Neural cell (in vitro differentiated cells): ENCODE results near the gene C16orf86. TPM values are rescaled to one million over a fixed set of nuclear protein-coding genes. Genes with fewer than 3 reads are reported as not detected.

Source experiments
- H2AFZ ChIP-seq: fragments of 200-600, 300-800 bp; sonication (generic), shearing (Covaris generic); 2 replicates; pipeline ENCODE4 v1.6.0; 2014; ENCODE audit warnings: low read depth, mild to moderate bottlenecking, antibody characterized with exemption, low read length, moderate library complexity
- H3F3A ChIP-seq: fragments of 200-600 bp; shearing (Covaris generic); 2 replicates; pipeline ENCODE4 v1.6.1; 2016; ENCODE audit warnings: mild to moderate bottlenecking, moderate library complexity, mixed read lengths, antibody characterized with exemption, low read length; ENCODE audit not compliant: insufficient read depth, poor library complexity, severe bottlenecking
- H3K27ac ChIP-seq: fragments of 200-600, 300-800 bp; sonication (generic), shearing (Covaris generic); 2 replicates; pipeline ENCODE4 v1.5.1; 2014; ENCODE audit warnings: mild to moderate bottlenecking, low read length, moderate library complexity
- H3K27me3 ChIP-seq: fragments of 300-800, 200-600 bp; sonication (generic), shearing (Covaris generic); 2 replicates; pipeline ENCODE4 v1.6.0; 2014; ENCODE audit warnings: mild to moderate bottlenecking, low read depth, low read length, moderate library complexity; ENCODE audit not compliant: insufficient read depth
- H3K36me3 ChIP-seq: fragments of 300-800, 200-600 bp; sonication (generic), shearing (Covaris generic); 2 replicates; pipeline ENCODE4 v1.5.1; 2014; ENCODE audit warnings: mild to moderate bottlenecking, antibody characterized with exemption, low read length, moderate library complexity; ENCODE audit not compliant: insufficient read depth
- H3K4me2 ChIP-seq: fragments of 300-800, 200-600 bp; sonication (generic), shearing (Covaris generic); 2 replicates; pipeline ENCODE4 v1.6.0; 2014; ENCODE audit warnings: mild to moderate bottlenecking, low read length
- H3K4me3 ChIP-seq: fragments of 300-800, 200-600 bp; sonication (generic), shearing (Covaris generic); 2 replicates; pipeline ENCODE4 v1.5.1; 2014; ENCODE audit warnings: mild to moderate bottlenecking, low read length, moderate library complexity
- H3K79me2 ChIP-seq: fragments of 200-600 bp; shearing (Covaris generic); replicated peaks from 2 replicates; pipeline ENCODE4 v1.6.0; 2014; ENCODE audit warnings: mild to moderate bottlenecking, low read length, moderate library complexity; ENCODE audit not compliant: insufficient read depth
- H3K9ac ChIP-seq: fragments of 300-800, 200-600 bp; sonication (generic), shearing (Covaris generic); 2 replicates; pipeline ENCODE4 v1.6.1; 2016; ENCODE audit warnings: mild to moderate bottlenecking, low read length, mixed read lengths
- H3K9me2 ChIP-seq: fragments of 200-600 bp; shearing (Covaris generic); 2 replicates; pipeline ENCODE4 v1.6.1; 2016; ENCODE audit warnings: mild to moderate bottlenecking, low read length, mixed read lengths; ENCODE audit not compliant: insufficient read depth
- H3K9me3 ChIP-seq: fragments of 200-600, 300-800 bp; sonication (generic), shearing (Covaris generic); 2 replicates; pipeline ENCODE4 v1.6.1; 2016; ENCODE audit warnings: mild to moderate bottlenecking, mixed run types, low read length, moderate library complexity, mixed read lengths
- H4K20me1 ChIP-seq: fragments of 200-600 bp; shearing (Covaris generic); 2 replicates; pipeline ENCODE4 v1.6.1; 2016; ENCODE audit warnings: mild to moderate bottlenecking, mixed run types; ENCODE audit not compliant: insufficient read depth
- EP300 ChIP-seq: fragments of 450-650 bp; conservative IDR thresholded peaks from 2 replicates; pipeline ENCODE4 v1.6.1; 2014; ENCODE audit warnings: antibody characterized with exemption, mild to moderate bottlenecking, moderate library complexity; ENCODE audit not compliant: poor library complexity, severe bottlenecking
- EZH2 ChIP-seq: fragments of 200-600, 300-800 bp; shearing (Covaris generic), sonication (generic); IDR thresholded peaks from 2 replicates; pipeline ENCODE4 v1.6.1; 2014; ENCODE audit warnings: antibody characterized with exemption, low read length, borderline replicate concordance, mild to moderate bottlenecking; ENCODE audit not compliant: insufficient read depth, poor library complexity, severe bottlenecking
- MXI1 ChIP-seq: fragments of 450-650 bp; conservative IDR thresholded peaks from 2 replicates; pipeline ENCODE4 v1.6.1; 2014; ENCODE audit warnings: antibody characterized with exemption, mild to moderate bottlenecking; ENCODE audit not compliant: poor library complexity, severe bottlenecking
- POLR2AphosphoS5 ChIP-seq: IDR thresholded peaks from 2 replicates; pipeline ENCODE4 v1.6.1; 2012
- RAD21 ChIP-seq: fragments of 450-650 bp; conservative IDR thresholded peaks from 2 replicates; pipeline ENCODE4 v1.6.1; 2014; ENCODE audit warnings: antibody characterized with exemption, mild to moderate bottlenecking, moderate library complexity
- REST ChIP-seq: IDR thresholded peaks from 2 replicates; pipeline ENCODE4 v1.6.1; 2012; ENCODE audit warnings: borderline replicate concordance
- SMC3 ChIP-seq: fragments of 450-650 bp; conservative IDR thresholded peaks from 2 replicates; pipeline ENCODE4 v1.6.1; 2014; ENCODE audit warnings: antibody characterized with exemption, mild to moderate bottlenecking, moderate library complexity; ENCODE audit not compliant: poor library complexity
- TAF1 ChIP-seq: IDR thresholded peaks from 2 replicates; pipeline ENCODE4 v1.6.1; 2012; ENCODE audit warnings: low read depth
- polyA plus RNA-seq: library from polyadenylated mRNA; depleted of rRNA; stranded (reverse); fragments of >200 nt; gene quantifications from 2 replicates; pipeline ENCODE4 v1.2.3, GENCODE V29; 2014
- TF ChIP-seq, protein P1 (sequence below): fragments of 450-650 bp; IDR thresholded peaks from 2 replicates; pipeline ENCODE4 v1.5.1; 2014; ENCODE audit warnings: antibody characterized with exemption, mild to moderate bottlenecking, moderate library complexity; ENCODE audit not compliant: poor library complexity, severe bottlenecking

The C16orf86 gene
- polyA plus RNA-seq, 1 donor from 2014 or later: 2.4 TPM

DNA sequence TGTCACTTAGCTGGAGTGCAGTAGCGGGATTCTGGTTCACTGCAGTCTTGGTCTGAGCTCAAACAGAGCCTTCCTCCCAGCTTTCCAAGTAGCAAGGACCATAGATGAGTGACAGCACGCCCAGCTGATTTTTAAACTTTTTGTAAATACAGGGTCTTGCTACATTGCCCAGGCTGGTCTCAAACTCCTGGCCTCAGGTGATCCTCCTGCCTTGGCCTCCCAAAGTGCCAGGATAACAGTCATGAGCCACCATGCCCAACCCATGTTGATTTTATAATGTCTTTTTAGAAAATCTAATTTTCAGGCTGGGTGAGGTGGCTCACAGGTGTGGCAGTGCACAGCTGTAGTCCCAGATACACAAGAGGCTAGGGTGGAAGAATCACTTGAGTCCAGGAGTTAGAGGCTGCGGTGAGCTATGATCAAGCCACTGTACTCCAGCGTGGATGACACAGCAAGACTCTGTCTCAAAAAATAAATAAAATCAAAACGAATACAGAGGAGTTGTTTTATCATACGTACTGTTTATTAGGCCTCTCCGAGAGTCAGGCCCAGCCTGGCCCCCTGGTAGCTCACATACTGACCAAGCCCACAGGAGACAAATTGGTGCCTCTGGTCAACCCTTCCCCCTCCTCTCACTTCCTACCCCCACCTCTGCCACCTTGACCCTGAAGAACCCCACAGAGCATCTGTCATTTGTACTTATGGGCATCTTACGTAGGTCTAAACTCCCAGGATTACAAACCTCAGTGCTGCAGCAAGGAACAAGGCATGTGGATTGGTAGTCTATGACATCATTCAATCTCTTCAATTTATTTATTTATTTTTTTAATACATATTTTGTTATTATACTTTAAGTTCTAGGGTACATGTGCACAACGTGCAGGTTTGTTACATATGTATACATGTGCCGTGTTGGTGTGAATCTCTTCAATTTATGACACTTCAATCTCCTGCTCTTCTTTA is 13.6 kb downstream of the C16orf86 start:
- no peak overlapping the region for H3K4me3 ChIP-seq
- H3K4me2 ChIP-seq: no peak overlapping the region
- no peak overlapping the region for H3K9ac ChIP-seq
- peaks cover 7% of the 10 kb centered on the region for H3K36me3 ChIP-seq
- H3K9me3 ChIP-seq: no peaks in the 10 kb centered on the region
- no peak overlapping the region for H3K27ac ChIP-seq
- H3K27me3 ChIP-seq: no peaks in the 10 kb centered on the region
- H4K20me1 ChIP-seq: no peaks in the 10 kb centered on the region
- no peak for TF ChIP-seq SMC3
- TF ChIP-seq REST: no peak
- no peak overlapping the region for H2AFZ ChIP-seq
- no peaks in the 10 kb centered on the region for H3K9me2 ChIP-seq
- no peaks in the 10 kb centered on the region for H3F3A ChIP-seq
- no peaks in the 10 kb centered on the region for H3K79me2 ChIP-seq

DNA sequence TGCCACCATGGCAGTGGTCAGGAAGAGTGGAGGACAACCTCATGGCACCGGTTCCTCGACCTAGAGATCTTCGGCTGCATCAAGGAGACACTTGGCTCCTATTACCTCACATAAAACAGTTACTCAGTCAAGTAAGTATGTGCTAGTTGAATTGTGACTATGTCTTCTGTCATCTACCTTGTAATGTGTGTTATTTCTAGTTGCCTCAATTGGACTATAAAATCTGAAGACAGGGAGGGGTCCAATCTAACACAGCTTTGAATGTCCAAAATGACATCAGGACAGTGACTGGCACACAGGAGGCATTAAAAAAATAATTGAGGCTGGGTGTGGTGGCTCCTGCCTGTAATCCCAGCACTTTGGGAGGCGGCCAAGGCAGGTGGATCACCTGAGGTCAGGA is 17.2 kb downstream of the C16orf86 start:
- Histone ChIP-seq H2AFZ (no peak overlapping the region), H3K4me3 (no peak overlapping the region)
- TF ChIP-seq RAD21: no peak
- no peak for TF ChIP-seq POLR2AphosphoS5
- TF ChIP-seq SMC3: no peak
- TF ChIP-seq MXI1: no peak
- TF ChIP-seq, protein P1, sequence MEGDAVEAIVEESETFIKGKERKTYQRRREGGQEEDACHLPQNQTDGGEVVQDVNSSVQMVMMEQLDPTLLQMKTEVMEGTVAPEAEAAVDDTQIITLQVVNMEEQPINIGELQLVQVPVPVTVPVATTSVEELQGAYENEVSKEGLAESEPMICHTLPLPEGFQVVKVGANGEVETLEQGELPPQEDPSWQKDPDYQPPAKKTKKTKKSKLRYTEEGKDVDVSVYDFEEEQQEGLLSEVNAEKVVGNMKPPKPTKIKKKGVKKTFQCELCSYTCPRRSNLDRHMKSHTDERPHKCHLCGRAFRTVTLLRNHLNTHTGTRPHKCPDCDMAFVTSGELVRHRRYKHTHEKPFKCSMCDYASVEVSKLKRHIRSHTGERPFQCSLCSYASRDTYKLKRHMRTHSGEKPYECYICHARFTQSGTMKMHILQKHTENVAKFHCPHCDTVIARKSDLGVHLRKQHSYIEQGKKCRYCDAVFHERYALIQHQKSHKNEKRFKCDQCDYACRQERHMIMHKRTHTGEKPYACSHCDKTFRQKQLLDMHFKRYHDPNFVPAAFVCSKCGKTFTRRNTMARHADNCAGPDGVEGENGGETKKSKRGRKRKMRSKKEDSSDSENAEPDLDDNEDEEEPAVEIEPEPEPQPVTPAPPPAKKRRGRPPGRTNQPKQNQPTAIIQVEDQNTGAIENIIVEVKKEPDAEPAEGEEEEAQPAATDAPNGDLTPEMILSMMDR: no peak
- TF ChIP-seq REST: no peak
- no peak for TF ChIP-seq EZH2
- TF ChIP-seq EP300: no peak
- TF ChIP-seq TAF1: no peak

More for the DNA sequence above, 17.2 kb downstream of the C16orf86 start:
- no peaks in the 10 kb centered on the region for H3K9me2 ChIP-seq
- H3K79me2 ChIP-seq: peaks cover 3% of the 10 kb centered on the region
- no peak overlapping the region for H3K9ac ChIP-seq
- peaks cover 7% of the 10 kb centered on the region for H3K36me3 ChIP-seq
- no peaks in the 10 kb centered on the region for H3K9me3 ChIP-seq
- H3K27ac ChIP-seq: no peak overlapping the region
- H3F3A ChIP-seq: no peaks in the 10 kb centered on the region
- H3K4me2 ChIP-seq: no peak overlapping the region
- H4K20me1 ChIP-seq: no peaks in the 10 kb centered on the region
- H3K27me3 ChIP-seq: no peaks in the 10 kb centered on the region
